ENCODE data around the gene CCDC86.

DNA sequence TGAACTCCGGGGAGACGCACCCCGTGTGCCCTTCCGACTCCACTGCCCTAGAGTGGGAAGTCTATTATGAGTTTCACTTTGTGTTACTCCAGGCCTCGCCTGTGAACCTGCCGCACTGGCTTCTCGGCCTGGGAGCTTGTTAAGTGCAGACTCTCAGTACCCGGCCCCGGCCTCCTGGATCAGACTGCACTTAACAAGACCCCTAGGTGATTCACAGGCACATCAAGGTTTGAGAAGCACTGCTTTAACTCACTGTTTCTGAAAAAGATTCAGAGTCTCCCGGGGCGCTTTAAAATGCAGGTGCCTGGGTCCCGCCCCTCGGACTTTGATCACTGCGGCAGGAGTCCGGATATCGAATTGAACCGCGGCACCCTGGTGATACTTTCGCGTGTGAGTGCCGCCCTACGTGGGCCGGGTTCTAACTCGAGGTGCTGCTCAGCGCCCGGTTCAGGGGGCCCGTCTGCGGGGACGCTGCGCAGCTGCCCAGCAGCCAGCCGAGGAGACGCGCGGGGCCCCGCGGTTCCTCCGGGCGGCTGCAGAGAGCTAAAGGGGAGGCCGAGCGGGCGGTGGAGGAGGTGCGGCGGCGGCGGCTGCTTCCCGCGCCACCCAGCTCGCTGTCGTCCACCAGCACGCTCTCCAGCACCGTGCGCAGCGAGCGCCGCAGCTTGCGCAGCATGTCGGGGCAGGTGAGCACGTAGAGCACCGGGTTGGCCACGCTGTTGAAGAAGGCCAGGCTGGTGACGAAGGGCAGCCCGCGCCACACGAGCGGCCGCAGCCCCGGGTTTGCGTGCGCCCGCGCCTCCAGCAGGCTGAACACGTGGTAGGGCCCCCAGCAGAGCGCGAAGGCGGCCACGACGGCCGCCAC, 10.4 kb downstream of the CCDC86 start:
- TF ChIP-seq POLR2A (IDR thresholded peaks at IDR 0.05) (no peak), CTCF (IDR thresholded peaks at IDR 0.05) (no peak)

Measured in adrenal gland (tissue), 5 donors.